Esophagus muscularis mucosa (tissue), 4 donors: ENCODE measurements around the gene ALDH5A1.

ENCODE experiments used
- CTCF ChIP-seq, 3 experiments: fragments of 200-600 bp in 2 of 3; fragments of 450-650 bp in 1 of 3; sonication (generic) in 2 of 3; IDR thresholded peaks; one replicate each; pipeline ENCODE4 v1.5.1; 2017 to 2019; ENCODE audit warnings: antibody characterized with exemption in 3 of 3, mild to moderate bottlenecking in 2 of 3, moderate library complexity in 1 of 3
- EP300 ChIP-seq: sonication (generic); formaldehyde crosslinking; IDR thresholded peaks from one replicate; pipeline ENCODE4 v1.6.1; 2017; ENCODE audit warnings: antibody characterized with exemption
- POLR2A ChIP-seq: fragments of 450-650 bp; IDR thresholded peaks from one replicate; pipeline ENCODE4 v1.6.1; 2017; ENCODE audit warnings: antibody characterized with exemption, moderate library complexity, mild to moderate bottlenecking, low read depth

- TF ChIP-seq POLR2A, result no peak
- no peak for TF ChIP-seq EP300
- TF ChIP-seq CTCF (IDR thresholded peaks at IDR 0.05), result no peak
Observed at GRCh38 chr6:24513602-24514001, 18.8 kb downstream of the ALDH5A1 start.
